Smooth muscle cell (in vitro differentiated cells): Measurements from ENCODE around the gene SAMD4B. TPM values are rescaled to one million over a fixed set of nuclear protein-coding genes. Genes with fewer than 3 reads are reported as not detected.

Experiments used
- DNase-seq: peaks from one replicate; lab custom pipeline; 2025; ENCODE audit not compliant: unreplicated experiment; lab: John Stamatoyannopoulos, UW
- H2AFZ ChIP-seq: fragments of 200-600 bp; sonication (generic); 2 replicates; pipeline ENCODE4 v1.6.0; 2016; ENCODE audit warnings: antibody characterized with exemption, low read depth, mild to moderate bottlenecking
- H3F3A ChIP-seq: fragments of 200-600 bp; sonication (generic); 2 replicates; pipeline ENCODE4 v1.6.0; 2017; ENCODE audit warnings: antibody characterized with exemption, low read depth
- H3K27ac ChIP-seq: fragments of 200-600 bp; sonication (generic); 2 replicates; pipeline ENCODE4 v1.5.1; 2016; ENCODE audit warnings: low read depth, mild to moderate bottlenecking
- H3K27me3 ChIP-seq: fragments of 200-600 bp; sonication (generic); 2 replicates; pipeline ENCODE4 v1.6.1; 2016; ENCODE audit warnings: low read depth, mild to moderate bottlenecking
- H3K36me3 ChIP-seq: fragments of 200-600 bp; sonication (generic); 2 replicates; pipeline ENCODE4 v1.5.1; 2016; ENCODE audit warnings: low read depth
- H3K4me1 ChIP-seq: fragments of 200-600 bp; sonication (generic); 2 replicates; pipeline ENCODE4 v1.5.1; 2016; ENCODE audit warnings: low read depth
- H3K4me2 ChIP-seq: fragments of 200-600 bp; sonication (generic); 2 replicates; pipeline ENCODE4 v1.6.0; 2016; ENCODE audit warnings: mild to moderate bottlenecking
- H3K4me3 ChIP-seq: fragments of 200-600 bp; sonication (generic); 2 replicates; pipeline ENCODE4 v1.5.1; 2016; ENCODE audit warnings: mild to moderate bottlenecking
- H3K79me2 ChIP-seq: fragments of 200-600 bp; sonication (generic); 2 replicates; pipeline ENCODE4 v1.6.0; 2016; ENCODE audit warnings: low read depth, mild to moderate bottlenecking
- H3K9ac ChIP-seq: fragments of 200-600 bp; sonication (generic); 2 replicates; pipeline ENCODE4 v1.6.0; 2016; ENCODE audit warnings: low read depth
- H3K9me3 ChIP-seq: fragments of 200-600 bp; sonication (generic); replicated peaks from 2 replicates; pipeline ENCODE4 v1.5.1; 2016; ENCODE audit warnings: low read depth
- H4K20me1 ChIP-seq: fragments of 200-600 bp; sonication (generic); 2 replicates; pipeline ENCODE4 v1.6.0; 2016; ENCODE audit warnings: low read depth
- WGBS: methylation state at CpG from one replicate; pipeline ENCODE4 v1.1.7; 2016; ENCODE audit warnings: low lambda C conversion rate; 5-methylcytosine and 5-hydroxymethylcytosine counted together
- polyA plus RNA-seq: library from polyadenylated mRNA; unstranded; fragments of >200 nt; fragmentation: Nextera tagmentation; extraction: Ambion mirVana; gene quantifications from 2 replicates; pipeline ENCODE4 v1.2.1, GENCODE V29; 2016
- total RNA-seq: library from RNA; depleted of rRNA; stranded (reverse); fragments of >200 nt; gene quantifications from 2 replicates; pipeline ENCODE4 v1.2.3, GENCODE V29; 2014
- TF ChIP-seq, protein P1 (sequence below): fragments of 200-600 bp; sonication (generic); IDR thresholded peaks from 2 replicates; pipeline ENCODE4 v1.5.1; 2017; ENCODE audit warnings: borderline replicate concordance, mild to moderate bottlenecking, antibody characterized with exemption; ENCODE audit not compliant: insufficient read depth, poor library complexity, severe bottlenecking

SAMD4B gene
- total and polyA plus RNA-seq, 2 experiments from 2014 or later, result 58.3 to 61.8 TPM

DNA sequence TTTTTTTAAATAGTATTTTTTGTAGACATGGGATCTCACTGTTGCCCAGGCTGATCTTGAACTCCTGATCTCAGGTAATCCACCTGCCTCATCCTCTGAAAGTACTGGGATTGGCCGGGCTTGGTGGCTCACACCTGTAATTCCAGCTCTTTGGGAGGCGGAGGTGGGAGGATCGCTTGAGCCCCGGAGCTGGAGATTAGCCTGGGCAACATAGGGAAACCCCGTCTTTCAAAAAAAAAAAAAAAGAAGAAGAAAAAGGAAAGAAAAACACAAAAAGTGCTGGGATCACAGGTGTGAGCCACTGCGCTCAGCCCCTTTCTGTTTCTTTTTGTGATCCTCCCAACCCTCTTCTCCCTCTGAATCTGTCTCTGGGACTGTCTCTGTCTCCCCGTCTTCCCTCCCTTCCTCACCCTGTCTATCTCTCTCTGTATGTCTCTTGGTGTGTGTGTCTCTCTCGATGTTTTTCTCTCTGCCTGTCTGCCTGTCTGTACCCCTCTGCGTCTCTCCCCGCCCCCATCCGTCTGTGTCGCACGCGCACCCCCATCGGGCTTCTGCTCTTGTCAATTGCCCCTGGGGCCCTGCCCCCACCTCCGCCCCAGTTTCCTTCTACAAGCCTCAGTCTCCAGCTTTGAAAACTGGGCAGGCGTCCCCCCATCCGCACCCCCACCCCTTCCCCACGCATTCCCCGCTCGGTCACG is 63.9 kb downstream of the SAMD4B start:
- Histone ChIP-seq H4K20me1 (peaks cover 23% of the 10 kb centered on the region), H3K4me3 (peak overlapping the region; percentile 96), H3K9ac (peak overlapping the region; percentile 79), H3K4me2 (peak overlapping the region; percentile 94), H3K36me3 (no peaks in the 10 kb centered on the region), H3K27me3 (no peaks in the 10 kb centered on the region), H3K9me3 (no peaks in the 10 kb centered on the region), H3K79me2 (peaks cover 27% of the 10 kb centered on the region), H3K27ac (peak overlapping the region; percentile 95), H3K4me1 (peaks cover 26% of the 10 kb centered on the region), H2AFZ (no peak overlapping the region), H3F3A (peaks cover 41% of the 10 kb centered on the region)
- WGBS, result 23% methylated on average over 17 of the region's 22 CpGs
- DNase-seq, result no peak
- TF ChIP-seq, protein P1, sequence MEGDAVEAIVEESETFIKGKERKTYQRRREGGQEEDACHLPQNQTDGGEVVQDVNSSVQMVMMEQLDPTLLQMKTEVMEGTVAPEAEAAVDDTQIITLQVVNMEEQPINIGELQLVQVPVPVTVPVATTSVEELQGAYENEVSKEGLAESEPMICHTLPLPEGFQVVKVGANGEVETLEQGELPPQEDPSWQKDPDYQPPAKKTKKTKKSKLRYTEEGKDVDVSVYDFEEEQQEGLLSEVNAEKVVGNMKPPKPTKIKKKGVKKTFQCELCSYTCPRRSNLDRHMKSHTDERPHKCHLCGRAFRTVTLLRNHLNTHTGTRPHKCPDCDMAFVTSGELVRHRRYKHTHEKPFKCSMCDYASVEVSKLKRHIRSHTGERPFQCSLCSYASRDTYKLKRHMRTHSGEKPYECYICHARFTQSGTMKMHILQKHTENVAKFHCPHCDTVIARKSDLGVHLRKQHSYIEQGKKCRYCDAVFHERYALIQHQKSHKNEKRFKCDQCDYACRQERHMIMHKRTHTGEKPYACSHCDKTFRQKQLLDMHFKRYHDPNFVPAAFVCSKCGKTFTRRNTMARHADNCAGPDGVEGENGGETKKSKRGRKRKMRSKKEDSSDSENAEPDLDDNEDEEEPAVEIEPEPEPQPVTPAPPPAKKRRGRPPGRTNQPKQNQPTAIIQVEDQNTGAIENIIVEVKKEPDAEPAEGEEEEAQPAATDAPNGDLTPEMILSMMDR, result no peak

DNA sequence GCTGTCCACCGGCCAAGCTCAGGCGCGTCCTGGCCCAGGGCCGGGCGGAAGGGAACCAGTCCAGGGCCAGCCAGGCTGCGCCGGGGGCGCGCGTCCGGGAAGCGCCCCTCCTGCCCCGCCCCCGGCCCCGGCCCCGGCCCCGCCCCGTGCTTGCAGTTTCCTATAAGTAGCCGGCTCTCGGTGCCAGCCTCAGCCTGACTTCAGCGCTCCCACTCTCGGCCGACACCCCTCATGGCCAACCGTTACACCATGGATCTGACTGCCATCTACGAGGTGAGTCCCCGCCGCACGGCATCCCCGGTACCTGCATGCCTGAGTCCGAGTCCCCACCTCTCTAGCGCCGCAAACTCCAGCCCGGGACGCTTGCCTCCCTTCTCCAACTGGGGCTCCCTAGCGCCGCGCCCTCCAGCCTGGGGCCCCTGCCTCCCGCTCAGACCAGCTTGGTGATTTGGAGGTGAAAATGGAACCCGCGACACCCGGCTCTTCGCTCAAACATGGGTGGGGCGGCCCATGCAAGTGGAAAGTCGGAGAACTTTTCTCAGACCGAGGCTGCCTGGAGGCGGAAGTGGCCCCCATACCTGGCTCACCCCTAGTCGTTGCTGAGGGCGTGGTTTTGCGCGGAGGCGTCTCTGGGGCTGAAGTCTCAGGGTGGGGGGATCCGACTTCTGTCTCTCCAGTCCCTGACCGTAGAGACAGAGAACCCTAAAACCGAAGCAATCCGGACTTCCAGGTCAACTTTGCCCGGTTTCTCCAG is 64.6 kb downstream of the SAMD4B start, which contains the start of gene ZFP36:
Gene ZFP36 (plus strand): TSS at position 192 of the 754 bp plus-strand sequence. CDS start 58 bp downstream, at position 250.
- Histone ChIP-seq H3K9me3 (no peaks in the 10 kb centered on the region), H3K4me3 (peak within 1 kb of the TSS; percentile 96), H2AFZ (no peak within 1 kb of the TSS), H3K27ac (peak within 1 kb of the TSS; percentile 95), H3K4me1 (peaks cover 26% of the 10 kb centered on the region), H3K79me2 (peaks cover 27% of the 10 kb centered on the region), H3K27me3 (no peaks in the 10 kb centered on the region), H3F3A (peaks cover 41% of the 10 kb centered on the region), H4K20me1 (peaks cover 23% of the 10 kb centered on the region), H3K9ac (peak within 1 kb of the TSS; percentile 92), H3K4me2 (peak within 1 kb of the TSS; percentile 94), H3K36me3 (no peaks in the 10 kb centered on the region)
- TF ChIP-seq, protein P1, result no peak
- WGBS, result 2% methylated on average over 40 of the region's 56 CpGs
- peak; percentile 91 for DNase-seq

DNA sequence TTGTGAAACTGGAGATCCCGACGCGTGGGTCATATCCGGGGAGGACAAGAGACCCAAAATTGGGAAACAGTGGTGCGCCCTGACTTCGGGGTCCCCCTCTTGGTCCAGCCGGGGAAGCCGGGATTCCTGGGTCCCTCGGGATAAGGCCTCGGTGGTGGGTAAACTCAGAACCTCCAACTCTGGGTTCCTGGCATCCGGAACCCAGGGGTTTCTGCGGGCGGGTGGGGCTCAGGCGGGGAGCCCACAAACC is 65.1 kb downstream of the SAMD4B start:
- H3K79me2 ChIP-seq, result peaks cover 27% of the 10 kb centered on the region
- H3K4me2 ChIP-seq, result peak overlapping the region; percentile 94
- H2AFZ ChIP-seq, result no peak overlapping the region
- peak overlapping the region; percentile 95 for H3K27ac ChIP-seq
- no peaks in the 10 kb centered on the region for H3K36me3 ChIP-seq
- WGBS, result 9% methylated on average over 13 of the region's 14 CpGs
- H4K20me1 ChIP-seq, result peaks cover 23% of the 10 kb centered on the region
- H3K4me3 ChIP-seq, result peak overlapping the region; percentile 96
- H3K4me1 ChIP-seq, result peaks cover 24% of the 10 kb centered on the region
- H3K9ac ChIP-seq, result peak overlapping the region; percentile 92
- DNase-seq, result no peak
- H3F3A ChIP-seq, result peaks cover 38% of the 10 kb centered on the region
- TF ChIP-seq, protein P1, result no peak
- no peaks in the 10 kb centered on the region for H3K9me3 ChIP-seq
- no peaks in the 10 kb centered on the region for H3K27me3 ChIP-seq
